Left ventricle myocardium inferior (tissue), 1 donor: ENCODE measurements around the gene CEP72. TPM values are rescaled to one million over a fixed set of nuclear protein-coding genes. Genes with fewer than 3 reads are reported as not detected.

Source experiments
- DNase-seq: peaks from one replicate; pipeline ENCODE4 v3.0.0-alpha.2; 2020
- H3K27ac ChIP-seq: fragments of 200-600 bp; replicated peaks from 2 replicates; pipeline ENCODE4 v1.8.0; 2021
- H3K27me3 ChIP-seq: fragments of 200-600 bp; 2 replicates; pipeline ENCODE4 v1.8.0; 2021; ENCODE audit warnings: low read depth
- H3K36me3 ChIP-seq: fragments of 200-600 bp; 2 replicates; pipeline ENCODE4 v1.8.0; 2021
- H3K4me1 ChIP-seq: fragments of 200-600 bp; 2 replicates; pipeline ENCODE4 v1.8.0; 2021
- H3K4me3 ChIP-seq: fragments of 200-600 bp; 2 replicates; pipeline ENCODE4 v1.8.0; 2021; ENCODE audit warnings: mild to moderate bottlenecking, moderate library complexity
- H3K9me3 ChIP-seq: fragments of 200-600 bp; replicated peaks from 2 replicates; pipeline ENCODE4 v1.8.0; 2021
- CTCF ChIP-seq: fragments of 200-600 bp; IDR thresholded peaks from 2 replicates; pipeline ENCODE4 v1.8.0; 2021; ENCODE audit warnings: antibody characterized with exemption, mild to moderate bottlenecking, borderline replicate concordance
- intact Hi-C: fragments of 100-400 bp; cut with micrococcal nuclease; formaldehyde crosslinking; loops from one replicate; pipeline ENCODE4 v1.11.0; 2022
- total RNA-seq: library from RNA; stranded (reverse); fragmentation: NEBNext Ultra II Directional; extraction: Animal tissue kit (Norgen Biotek cat#: 25700); gene quantifications from one replicate; pipeline ENCODE4 v1.2.1, GENCODE V29; 2021
- donor health status: DM: no; HTN: yes; CAD: no; lungs with severe emphysema.

CEP72 gene
- total RNA-seq, 1 donor from 2014 or later, result 1.7 TPM

- H3K4me1 ChIP-seq, result no peaks in the 10 kb centered on the region
- H3K27ac ChIP-seq, result no peak overlapping the region
- peaks cover 51% of the 10 kb centered on the region for H3K36me3 ChIP-seq
- TF ChIP-seq CTCF, result no peak
- H3K27me3 ChIP-seq, result no peaks in the 10 kb centered on the region
- H3K9me3 ChIP-seq, result peaks cover 5% of the 10 kb centered on the region
- intact Hi-C loops, result no loop called here
- H3K4me3 ChIP-seq, result no peak overlapping the region
- DNase-seq, result no peak
These were observed 24.8 kb downstream of the CEP72 start for GRCh38 chr5:636951-637350.

GRCh38 chr5:637581-638450 is 25.7 kb downstream of the CEP72 start:
- no peak overlapping the region for H3K4me3 ChIP-seq
- H3K9me3 ChIP-seq, result peaks cover 5% of the 10 kb centered on the region
- peaks cover 51% of the 10 kb centered on the region for H3K36me3 ChIP-seq
- no peaks in the 10 kb centered on the region for H3K4me1 ChIP-seq
- DNase-seq, result no peak
- intact Hi-C loops, result no loop called here
- no peaks in the 10 kb centered on the region for H3K27me3 ChIP-seq
- TF ChIP-seq CTCF, result no peak
- H3K27ac ChIP-seq, result no peak overlapping the region

GRCh38 chr5:638501-639252 is 26.5 kb downstream of the CEP72 start:
- H3K4me1 ChIP-seq, result no peaks in the 10 kb centered on the region
- DNase-seq, result no peak
- TF ChIP-seq CTCF, result no peak
- intact Hi-C loops, result no loop called here
- no peak overlapping the region for H3K4me3 ChIP-seq
- H3K27ac ChIP-seq, result no peak overlapping the region
- H3K27me3 ChIP-seq, result no peaks in the 10 kb centered on the region
- peaks cover 5% of the 10 kb centered on the region for H3K9me3 ChIP-seq
- H3K36me3 ChIP-seq, result peaks cover 51% of the 10 kb centered on the region

- intact Hi-C loops, result no loop called here
- Histone ChIP-seq H3K27me3 (no peaks in the 10 kb centered on the region), H3K27ac (no peak overlapping the region), H3K9me3 (peaks cover 5% of the 10 kb centered on the region), H3K4me1 (no peaks in the 10 kb centered on the region), H3K36me3 (peaks cover 48% of the 10 kb centered on the region), H3K4me3 (no peak overlapping the region)
- no peak for TF ChIP-seq CTCF
- no peak for DNase-seq
These were observed 27.1 kb downstream of the CEP72 start for GRCh38 chr5:639253-639530.

GRCh38 chr5:639584-640213 is 27.6 kb downstream of the CEP72 start:
- H3K4me1 ChIP-seq, result no peaks in the 10 kb centered on the region
- no peak for DNase-seq
- intact Hi-C loops, result no loop called here
- no peaks in the 10 kb centered on the region for H3K27me3 ChIP-seq
- H3K4me3 ChIP-seq, result no peak overlapping the region
- peaks cover 5% of the 10 kb centered on the region for H3K9me3 ChIP-seq
- TF ChIP-seq CTCF, result no peak
- no peak overlapping the region for H3K27ac ChIP-seq
- H3K36me3 ChIP-seq, result peaks cover 44% of the 10 kb centered on the region
